OCI-LY1 (cell line): ENCODE measurements around the gene DIRAS1.

Source experiments
- H2AFZ ChIP-seq: fragments of 200-600 bp; sonication (generic), shearing (Covaris generic); 2 replicates; pipeline ENCODE4 v1.6.0; 2014; ENCODE audit warnings: antibody characterized with exemption, mild to moderate bottlenecking, low read length
- H3F3A ChIP-seq: fragments of 200-600 bp; sonication (generic), shearing (Covaris generic); 2 replicates; pipeline ENCODE4 v1.6.0; 2014; ENCODE audit warnings: mild to moderate bottlenecking, antibody characterized with exemption, low read length, moderate library complexity; ENCODE audit not compliant: insufficient read depth
- H3K27ac ChIP-seq: fragments of 200-600 bp; sonication (generic); 2 replicates; pipeline ENCODE4 v1.5.1; 2014; ENCODE audit warnings: low read length, mixed run types, mild to moderate bottlenecking, low read depth; ENCODE audit not compliant: poor library complexity, severe bottlenecking
- H3K27me3 ChIP-seq: fragments of 200-600 bp; sonication (generic); 2 replicates; pipeline ENCODE4 v1.6.0; 2014; ENCODE audit warnings: antibody characterized with exemption, mild to moderate bottlenecking, low read length, moderate library complexity; ENCODE audit not compliant: insufficient read depth
- H3K36me3 ChIP-seq: fragments of 200-600 bp; sonication (generic); 2 replicates; pipeline ENCODE4 v1.6.1; 2014; ENCODE audit warnings: mild to moderate bottlenecking, antibody characterized with exemption, low read length, moderate library complexity, mixed read lengths; ENCODE audit not compliant: insufficient read depth
- H3K4me1 ChIP-seq: fragments of 200-600 bp; sonication (generic); 2 replicates; pipeline ENCODE4 v1.5.1; 2014; ENCODE audit warnings: mild to moderate bottlenecking, low read length, moderate library complexity; ENCODE audit not compliant: insufficient read depth, severe bottlenecking
- H3K4me2 ChIP-seq: fragments of 200-600 bp; sonication (generic), shearing (Covaris generic); 2 replicates; pipeline ENCODE4 v1.6.1; 2014; ENCODE audit warnings: low read length
- H3K4me3 ChIP-seq: fragments of 200-600 bp; sonication (generic); 2 replicates; pipeline ENCODE4 v1.5.1; 2014; ENCODE audit warnings: low read length, low read depth, mild to moderate bottlenecking, mixed read lengths; ENCODE audit not compliant: poor library complexity, severe bottlenecking
- H3K79me2 ChIP-seq: fragments of 200-600 bp; shearing (Covaris generic); 2 replicates; pipeline ENCODE4 v1.6.1; 2016; ENCODE audit warnings: mixed run types, low read length, mixed read lengths; ENCODE audit not compliant: insufficient read depth
- H3K9ac ChIP-seq: fragments of 200-600 bp; sonication (generic), shearing (Covaris generic); 2 replicates; pipeline ENCODE4 v1.6.1; 2014; ENCODE audit warnings: mild to moderate bottlenecking, low read length, mixed read lengths
- H3K9me2 ChIP-seq: fragments of 200-600 bp; sonication (generic), shearing (Covaris generic); 2 replicates; pipeline ENCODE4 v1.6.1; 2014; ENCODE audit warnings: low read depth, mild to moderate bottlenecking, low read length, mixed read lengths
- H3K9me3 ChIP-seq: fragments of 200-600 bp; shearing (Covaris generic); 2 replicates; pipeline ENCODE4 v1.6.1; 2014; ENCODE audit warnings: low read length, mixed read lengths
- H4K20me1 ChIP-seq: fragments of 200-600 bp; sonication (generic), shearing (Covaris generic); 2 replicates; pipeline ENCODE4 v1.6.0; 2016; ENCODE audit warnings: mild to moderate bottlenecking, low read length; ENCODE audit not compliant: insufficient read depth
- EZH2 ChIP-seq: fragments of 200-600 bp; sonication (generic), shearing (Covaris generic); IDR thresholded peaks from 2 replicates; pipeline ENCODE4 v1.8.0; 2017; ENCODE audit warnings: borderline replicate concordance, mixed run types, mild to moderate bottlenecking, antibody characterized with exemption, low read length, moderate library complexity, mixed read lengths
- TF ChIP-seq, protein P1 (sequence below): fragments of 200-600 bp; sonication (generic), shearing (Covaris generic); IDR thresholded peaks from 2 replicates; pipeline ENCODE4 v1.5.1; 2017; ENCODE audit warnings: mild to moderate bottlenecking, antibody characterized with exemption, low read length, moderate library complexity, mixed read lengths

Gene DIRAS1

DNA sequence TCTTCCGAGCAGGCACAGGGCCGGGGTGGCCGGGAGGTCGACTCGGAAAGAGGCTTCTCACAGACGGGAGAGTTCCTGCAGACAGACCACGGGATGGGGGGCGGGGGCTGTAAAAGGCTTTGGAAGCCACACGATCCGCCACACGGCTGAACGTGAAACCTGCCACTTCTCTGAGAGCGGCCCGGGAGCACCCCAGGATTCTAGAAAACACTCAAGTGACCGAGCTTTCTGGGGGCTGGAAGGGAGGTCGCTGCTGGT is 34.2 kb upstream of the DIRAS1 start:
- TF ChIP-seq EZH2: no peak
- TF ChIP-seq, protein P1, sequence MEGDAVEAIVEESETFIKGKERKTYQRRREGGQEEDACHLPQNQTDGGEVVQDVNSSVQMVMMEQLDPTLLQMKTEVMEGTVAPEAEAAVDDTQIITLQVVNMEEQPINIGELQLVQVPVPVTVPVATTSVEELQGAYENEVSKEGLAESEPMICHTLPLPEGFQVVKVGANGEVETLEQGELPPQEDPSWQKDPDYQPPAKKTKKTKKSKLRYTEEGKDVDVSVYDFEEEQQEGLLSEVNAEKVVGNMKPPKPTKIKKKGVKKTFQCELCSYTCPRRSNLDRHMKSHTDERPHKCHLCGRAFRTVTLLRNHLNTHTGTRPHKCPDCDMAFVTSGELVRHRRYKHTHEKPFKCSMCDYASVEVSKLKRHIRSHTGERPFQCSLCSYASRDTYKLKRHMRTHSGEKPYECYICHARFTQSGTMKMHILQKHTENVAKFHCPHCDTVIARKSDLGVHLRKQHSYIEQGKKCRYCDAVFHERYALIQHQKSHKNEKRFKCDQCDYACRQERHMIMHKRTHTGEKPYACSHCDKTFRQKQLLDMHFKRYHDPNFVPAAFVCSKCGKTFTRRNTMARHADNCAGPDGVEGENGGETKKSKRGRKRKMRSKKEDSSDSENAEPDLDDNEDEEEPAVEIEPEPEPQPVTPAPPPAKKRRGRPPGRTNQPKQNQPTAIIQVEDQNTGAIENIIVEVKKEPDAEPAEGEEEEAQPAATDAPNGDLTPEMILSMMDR: no peak
- H3K27ac ChIP-seq: no peak overlapping the region
- no peak overlapping the region for H3K9ac ChIP-seq
- H3K4me3 ChIP-seq: no peak overlapping the region
- H3K27me3 ChIP-seq: no peaks in the 10 kb centered on the region
- no peak overlapping the region for H2AFZ ChIP-seq
- H3F3A ChIP-seq: no peaks in the 10 kb centered on the region
- no peak overlapping the region for H3K4me2 ChIP-seq
- no peaks in the 10 kb centered on the region for H3K9me3 ChIP-seq
- H4K20me1 ChIP-seq: no peaks in the 10 kb centered on the region
- no peaks in the 10 kb centered on the region for H3K9me2 ChIP-seq
- H3K36me3 ChIP-seq: peaks cover 53% of the 10 kb centered on the region
- H3K4me1 ChIP-seq: no peaks in the 10 kb centered on the region
- no peaks in the 10 kb centered on the region for H3K79me2 ChIP-seq

DNA sequence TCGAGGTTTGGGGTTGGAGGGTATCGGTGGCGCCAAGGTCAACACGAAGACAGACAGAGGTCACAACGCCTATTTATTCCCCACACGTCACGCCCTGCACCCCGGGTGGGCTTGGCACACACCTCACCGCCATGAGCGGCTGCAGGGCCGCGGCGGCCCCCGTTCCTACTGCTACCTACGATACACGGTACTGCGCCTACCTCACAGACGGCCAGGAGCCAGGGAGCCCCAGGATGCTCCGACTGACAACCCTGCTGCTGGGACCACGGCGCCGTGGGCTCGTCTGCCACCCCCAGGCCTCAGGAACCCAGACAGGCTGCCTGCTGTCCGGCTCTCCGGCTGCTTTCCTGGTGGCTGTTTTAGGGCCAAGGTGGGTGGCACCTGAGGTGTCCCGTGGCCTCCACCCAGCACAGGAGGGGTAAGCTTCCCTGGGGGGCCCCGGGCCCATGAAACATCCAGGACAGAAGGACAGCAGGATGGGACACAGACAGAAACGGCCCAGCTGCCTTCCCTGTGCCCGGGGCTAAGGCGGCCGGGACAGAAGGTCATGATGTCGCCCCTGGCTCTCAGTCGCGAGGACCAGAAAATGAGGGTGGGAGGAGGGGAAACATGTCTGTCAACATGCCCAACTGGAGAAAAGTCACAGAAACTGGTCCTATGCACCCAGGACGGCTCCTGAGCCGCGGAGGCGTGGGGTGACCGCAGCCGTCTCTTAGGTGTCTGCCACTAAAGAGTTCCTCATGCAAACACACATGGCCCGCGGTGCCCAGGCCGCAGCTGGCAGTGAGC is 33.7 kb upstream of the DIRAS1 start:
- Histone ChIP-seq H3K4me1 (no peaks in the 10 kb centered on the region), H3F3A (no peaks in the 10 kb centered on the region), H2AFZ (no peak overlapping the region), H4K20me1 (no peaks in the 10 kb centered on the region), H3K9me3 (no peaks in the 10 kb centered on the region), H3K9ac (no peak overlapping the region), H3K9me2 (no peaks in the 10 kb centered on the region), H3K27ac (no peak overlapping the region), H3K79me2 (no peaks in the 10 kb centered on the region), H3K4me2 (no peak overlapping the region), H3K27me3 (no peaks in the 10 kb centered on the region), H3K36me3 (peaks cover 53% of the 10 kb centered on the region), H3K4me3 (no peak overlapping the region)
- TF ChIP-seq, protein P1: no peak

DNA sequence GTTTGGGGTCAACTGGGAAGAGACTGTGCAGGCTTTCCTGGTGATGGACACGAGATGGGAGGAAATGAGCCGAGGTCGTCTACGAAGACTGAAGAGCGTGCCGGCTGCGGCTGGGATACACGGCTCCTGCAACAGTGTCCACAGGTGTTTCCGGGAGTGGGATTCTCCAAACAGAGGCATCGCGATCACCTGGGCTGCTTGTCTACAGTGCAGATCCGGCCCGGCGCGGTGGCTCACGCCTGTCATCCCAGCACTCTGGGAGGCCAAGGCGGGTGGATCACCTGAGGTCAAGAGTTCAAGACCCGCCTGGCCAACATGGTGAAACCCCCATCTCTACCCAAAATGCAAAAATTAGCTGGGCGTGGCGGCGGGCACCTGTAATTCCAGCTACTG is 30.3 kb upstream of the DIRAS1 start:
- Histone ChIP-seq H3K79me2 (no peaks in the 10 kb centered on the region), H3K27me3 (no peaks in the 10 kb centered on the region; the same call in 1 of the 2 replicates), H3K36me3 (peaks cover 29% of the 10 kb centered on the region), H3K27ac (no peak overlapping the region), H4K20me1 (no peaks in the 10 kb centered on the region), H3F3A (no peaks in the 10 kb centered on the region), H3K9ac (no peak overlapping the region), H3K4me1 (peaks cover 3% of the 10 kb centered on the region), H3K9me3 (no peaks in the 10 kb centered on the region), H2AFZ (no peak overlapping the region), H3K4me2 (no peak overlapping the region), H3K4me3 (no peak overlapping the region), H3K9me2 (no peaks in the 10 kb centered on the region)
- TF ChIP-seq, protein P1: no peak
- TF ChIP-seq EZH2: no peak
